Uterus (tissue), 2 donors: ENCODE data around the gene CCNY.

Source experiments
- CTCF ChIP-seq, 4 experiments: fragments of 200-600 bp in 2 of 4; fragments of 450-650 bp in 2 of 4; sonication (generic) in 2 of 4; IDR thresholded peaks; one replicate each; pipeline ENCODE4 v1.5.1; 2016 to 2019; ENCODE audit warnings: antibody characterized with exemption in 4 of 4, mild to moderate bottlenecking in 2 of 4, moderate library complexity in 1 of 4
- POLR2A ChIP-seq, 2 donors: fragments of 450-650 bp; IDR thresholded peaks; one replicate each; pipeline ENCODE4 v1.6.1; 2016; ENCODE audit warnings: antibody characterized with exemption in 2 of 2, mild to moderate bottlenecking in 1 of 2, moderate library complexity in 1 of 2

- TF ChIP-seq CTCF (IDR thresholded peaks at IDR 0.05) (no peak), POLR2A (IDR thresholded peaks at IDR 0.05) (no peak)
Measured at GRCh38 chr10:35545878-35546590, 209.7 kb downstream of the CCNY start.
